NCI-H1436 treated with DMSO at 0.1 percent for 48 hours (cell line): ENCODE data around the gene GNB1.
"Not testable (repeated sequence)": the region's sequence is repeated elsewhere in the genome, so short reads cannot be mapped to it uniquely, and the experiment has no call there.

Experiments used
- DNase-seq: peaks from one replicate; lab custom pipeline; 2025; lab: John Stamatoyannopoulos, UW

GNB1 gene

DNA sequence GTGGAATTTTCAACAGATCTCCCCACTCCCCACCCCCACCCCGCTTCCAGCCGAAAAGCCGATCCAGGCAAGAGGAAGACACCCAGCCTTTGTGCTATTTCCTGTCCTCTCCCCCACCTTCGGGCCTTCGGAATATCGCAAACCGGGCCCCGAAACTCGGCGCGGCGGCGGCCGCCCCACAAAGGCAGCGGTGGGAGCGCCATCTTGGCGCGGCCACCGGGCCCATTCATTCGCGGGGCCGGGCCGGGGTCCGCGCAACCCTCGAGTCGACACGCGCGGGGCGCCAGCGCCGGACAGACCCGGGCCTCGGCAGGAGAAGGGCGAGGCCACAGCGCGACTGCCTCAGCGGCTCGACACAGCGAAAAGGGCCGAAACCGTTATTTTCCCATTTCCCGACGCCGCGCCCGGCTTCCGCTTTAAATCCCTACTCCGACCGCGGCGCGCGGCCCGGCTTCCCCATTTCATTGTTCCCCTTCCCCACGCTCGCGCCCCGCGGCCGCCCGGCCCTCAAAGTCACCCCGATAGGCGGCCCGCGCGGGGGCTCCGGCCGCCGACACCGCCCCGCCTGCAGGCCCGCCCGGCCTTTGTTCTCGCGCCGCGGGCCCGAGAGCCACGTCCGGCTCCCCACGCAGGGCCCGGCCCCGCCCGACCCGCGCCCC lies 911 bp downstream of the GNB1 start:
- no peak for DNase-seq

DNA sequence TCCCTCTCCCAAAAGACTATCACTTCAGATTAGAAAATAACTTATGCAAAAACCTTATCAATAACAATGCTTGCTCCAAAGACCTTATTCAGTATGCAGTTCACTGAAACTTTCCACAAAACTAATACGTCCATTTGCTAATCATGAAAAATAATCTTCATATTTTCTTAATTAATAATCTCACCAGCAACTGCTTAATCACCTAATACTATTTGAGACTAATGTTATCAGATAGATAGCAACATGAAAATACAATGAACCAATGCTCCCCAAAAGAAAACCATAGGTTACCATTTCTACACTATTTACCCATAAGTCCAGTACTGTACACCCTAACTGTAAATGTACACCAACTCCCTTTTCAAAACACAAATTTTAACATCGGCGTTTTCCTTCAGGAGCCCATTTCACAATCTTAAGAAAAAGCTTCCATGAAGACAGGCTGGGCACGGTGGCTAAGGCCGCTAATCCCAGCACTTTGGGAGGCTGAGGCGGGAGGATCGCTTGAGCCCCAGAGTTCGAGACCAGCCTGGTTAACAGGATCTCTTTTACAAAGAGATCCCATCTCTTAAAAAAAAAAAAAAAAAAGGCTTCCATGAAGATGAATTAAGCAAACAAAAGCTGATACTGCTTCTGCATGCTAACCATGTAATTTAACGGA lies 1.7 kb downstream of the GNB1 start:
- no peak for DNase-seq

DNA sequence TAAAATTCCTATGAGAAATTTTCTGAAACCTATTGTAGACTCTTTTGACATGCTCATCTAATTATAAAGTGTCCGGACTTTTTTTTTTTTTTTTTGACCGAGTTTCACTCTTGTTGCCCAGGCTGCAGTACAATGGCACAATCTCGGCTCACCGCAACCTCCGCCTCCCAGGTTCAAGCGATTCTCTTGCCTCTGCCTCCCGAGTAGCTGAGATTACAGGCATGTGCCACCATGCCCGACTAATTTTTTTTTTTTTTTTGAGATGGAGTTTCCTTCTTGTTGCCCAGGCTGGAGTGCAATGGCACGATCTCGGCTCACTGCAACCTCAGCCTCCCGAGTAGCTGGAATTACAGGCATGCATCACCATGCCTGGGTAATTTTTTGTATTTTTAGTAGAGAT lies 7.0 kb downstream of the GNB1 start:
- not testable (repeated sequence) for DNase-seq

DNA sequence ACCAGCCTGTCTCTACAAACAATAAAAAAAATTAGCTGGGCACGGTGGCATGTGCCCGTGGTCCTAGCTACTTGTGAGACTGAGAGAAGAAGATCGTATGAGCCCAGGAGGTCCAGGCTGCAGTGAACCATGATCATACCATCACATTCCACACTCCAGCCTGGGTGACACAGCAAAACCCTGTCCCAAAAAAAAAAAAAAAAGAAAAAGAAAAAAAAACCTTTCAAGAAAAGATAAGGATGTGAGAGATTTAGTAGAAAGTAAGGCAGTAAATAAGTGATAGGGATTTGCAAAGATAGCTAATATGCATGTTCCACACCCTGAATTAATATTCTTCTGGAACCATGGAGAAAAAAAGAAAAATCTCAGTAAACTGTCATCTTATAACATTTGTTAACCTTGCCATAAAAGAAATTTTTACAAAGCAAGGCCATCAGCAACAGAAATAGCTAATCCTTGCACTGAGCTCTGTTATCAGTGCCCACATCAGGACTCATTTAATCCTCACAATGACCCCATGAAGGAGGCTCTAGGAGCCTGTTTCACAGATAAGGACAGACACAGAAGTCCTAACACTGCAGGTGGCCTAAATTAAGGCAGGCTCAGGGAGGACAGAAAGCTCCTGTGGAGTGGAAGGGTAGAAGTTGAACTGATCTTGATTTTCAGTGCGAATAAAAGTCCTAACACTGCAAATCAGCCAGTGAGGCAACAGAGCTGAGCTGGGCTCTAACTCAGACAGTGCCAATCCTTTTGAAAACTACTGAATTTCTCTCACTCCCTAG lies 7.6 kb downstream of the GNB1 start:
- no peak for DNase-seq

DNA sequence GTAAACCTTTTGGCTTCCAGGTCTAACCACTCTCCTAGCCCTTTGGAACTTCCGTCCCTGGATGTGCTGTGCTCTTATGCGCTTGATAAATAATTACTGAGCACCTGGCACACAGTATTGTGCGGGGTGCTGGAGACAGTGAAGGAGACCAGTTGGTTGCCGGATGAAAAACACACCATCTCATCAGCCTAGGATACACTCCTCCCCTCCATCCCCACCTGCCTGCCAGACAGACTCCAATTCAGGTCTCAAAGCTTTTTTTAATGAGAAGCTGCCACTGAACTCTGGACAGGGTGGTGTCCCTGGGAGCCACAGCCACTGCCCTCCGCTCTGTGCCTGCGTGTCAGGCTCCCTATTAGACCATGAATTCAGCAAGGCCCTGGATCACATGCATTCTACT lies 9.2 kb downstream of the GNB1 start:
- DNase-seq: no peak

DNA sequence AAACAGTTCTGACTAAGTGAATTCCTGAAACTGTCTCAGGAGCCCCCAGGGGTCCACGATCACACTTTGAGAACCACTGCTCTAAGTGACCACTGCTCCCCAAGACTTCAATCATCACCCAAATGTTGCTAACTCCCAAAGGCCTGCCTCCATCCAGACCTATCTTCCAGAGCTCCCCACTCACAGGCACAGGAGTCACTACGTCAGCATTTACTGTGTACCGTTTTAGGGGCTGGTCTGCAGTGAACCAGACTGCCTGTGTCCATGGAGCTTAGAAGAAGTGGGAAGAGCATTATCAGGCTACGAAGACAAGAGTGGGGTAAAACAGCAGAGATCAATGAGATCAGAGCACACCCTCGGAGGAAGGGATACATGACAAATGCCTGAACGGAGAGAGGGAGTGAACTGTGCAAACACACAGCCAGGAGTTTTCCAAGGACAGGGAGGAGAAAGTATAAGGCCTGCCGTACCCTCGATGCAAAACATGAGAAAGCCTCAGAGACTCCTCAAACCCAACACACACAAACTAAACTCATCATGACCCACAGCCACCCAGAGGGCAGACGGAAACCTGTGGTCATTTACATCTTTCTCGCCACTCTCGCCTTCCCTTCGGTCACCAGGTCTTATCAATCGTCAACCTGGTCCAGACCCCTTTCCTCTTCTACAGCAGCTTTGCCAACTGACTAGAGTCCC lies 10.1 kb downstream of the GNB1 start:
- DNase-seq: no peak

DNA sequence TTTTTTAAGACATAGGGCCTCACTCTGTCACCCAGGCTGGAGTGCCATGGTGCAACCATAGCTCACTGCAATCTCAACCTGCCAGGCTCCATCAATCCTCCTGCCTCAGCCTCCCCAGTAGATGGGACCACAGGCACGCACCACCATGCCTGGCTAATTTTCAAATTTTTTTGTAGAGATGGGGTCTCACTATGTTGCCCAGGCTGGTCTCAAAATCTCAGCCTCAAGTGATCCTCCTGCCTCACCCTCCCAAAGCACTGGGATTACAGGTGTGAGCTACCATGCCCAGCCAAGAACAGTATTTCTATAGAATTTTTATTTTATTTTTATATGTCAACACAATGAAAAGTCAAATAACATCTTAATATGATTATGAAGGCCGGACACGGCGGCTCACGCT lies 10.9 kb downstream of the GNB1 start:
- DNase-seq: no peak

DNA sequence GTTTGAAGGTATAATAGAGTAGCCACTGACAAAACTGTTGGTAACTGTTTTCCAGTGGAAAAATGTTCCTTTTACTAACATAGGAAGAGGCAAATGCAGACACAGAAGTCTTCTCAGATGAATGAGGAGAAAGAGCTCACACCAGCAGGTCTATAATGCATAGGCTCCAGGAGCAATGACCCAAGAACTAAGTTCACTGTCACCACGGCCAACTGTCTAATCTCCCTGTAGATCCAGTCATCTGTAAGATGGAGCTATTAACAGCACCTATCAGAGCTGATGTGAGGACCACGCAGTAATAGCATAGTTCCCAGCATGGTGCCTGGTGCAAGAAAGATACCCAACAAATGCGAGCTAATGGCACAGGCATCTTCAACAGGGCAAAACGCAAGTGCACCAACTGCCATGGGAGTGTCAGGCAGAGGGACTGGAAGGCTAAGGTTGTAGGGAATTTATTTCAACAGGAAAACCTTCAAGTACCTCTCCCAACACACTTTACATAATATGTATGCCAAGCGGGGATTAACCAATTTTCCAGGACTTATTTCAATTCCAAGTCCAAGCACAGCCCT lies 12.9 kb downstream of the GNB1 start:
- no peak for DNase-seq

DNA sequence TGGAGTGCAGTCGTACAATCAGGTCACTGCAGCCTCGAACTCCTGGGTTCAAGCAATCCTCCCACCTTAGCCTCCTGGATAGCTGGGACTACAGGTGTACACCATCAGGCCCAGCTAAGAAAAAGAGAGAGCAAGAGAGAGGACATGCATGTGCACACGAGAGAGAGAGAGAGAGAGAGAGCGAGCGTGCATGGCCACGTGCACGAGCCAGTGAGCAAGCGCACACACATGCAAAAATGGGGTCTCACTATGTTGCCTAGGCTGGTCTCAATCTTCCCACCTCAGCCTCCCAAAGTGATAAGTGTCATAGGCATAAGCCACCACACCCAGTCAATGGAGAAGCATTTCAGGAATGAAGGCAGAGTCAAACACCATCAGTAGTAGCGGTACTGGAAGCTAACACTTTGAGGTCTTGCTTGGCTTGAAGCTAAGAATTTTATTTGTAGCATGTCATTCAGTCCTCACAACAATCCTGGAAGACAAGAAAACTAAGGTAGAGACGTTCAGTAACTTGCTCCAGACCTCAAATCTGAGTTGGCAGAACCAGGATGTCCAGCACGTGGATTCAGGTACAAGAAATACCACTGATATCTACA lies 14.5 kb downstream of the GNB1 start:
- no peak for DNase-seq

DNA sequence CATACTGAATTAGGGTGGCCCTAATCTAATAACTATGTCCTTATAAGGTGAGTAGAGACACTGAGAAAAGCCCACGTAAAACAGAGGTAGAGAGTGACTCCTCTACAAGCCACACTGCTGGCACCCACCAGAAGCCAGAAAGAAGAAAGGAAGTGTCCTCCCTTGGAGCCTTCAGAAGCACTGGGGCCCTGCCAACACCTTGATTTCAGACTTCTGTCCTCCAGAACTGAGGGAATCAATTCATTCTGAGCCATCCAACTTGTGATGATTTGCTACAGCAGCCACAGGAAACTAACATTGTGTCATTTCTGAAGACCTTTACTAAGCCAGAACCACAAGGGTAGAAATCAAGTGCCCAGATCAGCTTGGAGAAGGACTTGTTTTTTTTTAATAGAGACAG lies 15.0 kb downstream of the GNB1 start:
- no peak for DNase-seq

DNA sequence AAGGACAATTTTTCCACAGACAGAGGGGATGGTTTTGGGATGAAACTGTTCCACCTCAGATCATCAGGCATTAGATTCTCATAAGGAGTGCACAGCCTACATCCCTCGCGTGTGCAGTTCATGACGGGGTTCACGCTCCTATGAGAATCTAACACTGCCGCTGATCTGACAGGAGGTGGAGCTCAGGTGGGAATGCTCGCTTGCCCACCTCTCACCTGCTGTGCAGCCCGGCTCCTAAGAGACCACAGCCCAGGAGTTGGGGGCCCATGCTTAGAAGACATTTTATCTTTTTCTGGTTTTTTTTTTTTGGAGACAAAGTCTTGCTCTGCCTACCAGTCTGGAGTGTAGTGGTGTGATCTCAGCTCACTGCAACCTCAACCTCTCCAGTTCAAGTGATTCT lies 16.0 kb downstream of the GNB1 start:
- DNase-seq: no peak

DNA sequence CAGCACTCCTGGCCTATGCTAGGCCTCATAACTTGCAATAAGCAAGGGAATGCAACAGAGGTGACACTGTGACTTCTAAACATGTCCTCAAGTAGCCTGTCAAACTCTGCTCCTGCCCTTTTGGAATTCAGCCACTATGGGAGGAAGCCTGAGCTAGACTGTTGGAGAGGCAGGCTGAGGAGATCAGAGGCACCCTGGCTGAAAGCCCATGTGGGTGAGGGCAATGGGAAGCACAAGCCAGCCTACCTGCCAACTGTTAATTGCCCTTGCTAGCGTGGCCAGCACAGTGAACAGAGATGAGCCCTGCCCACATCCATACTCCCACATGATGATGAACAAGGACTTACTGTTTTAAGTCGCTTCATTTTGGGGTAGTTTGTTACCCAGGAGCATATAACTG lies 17.7 kb downstream of the GNB1 start:
- DNase-seq: no peak

DNA sequence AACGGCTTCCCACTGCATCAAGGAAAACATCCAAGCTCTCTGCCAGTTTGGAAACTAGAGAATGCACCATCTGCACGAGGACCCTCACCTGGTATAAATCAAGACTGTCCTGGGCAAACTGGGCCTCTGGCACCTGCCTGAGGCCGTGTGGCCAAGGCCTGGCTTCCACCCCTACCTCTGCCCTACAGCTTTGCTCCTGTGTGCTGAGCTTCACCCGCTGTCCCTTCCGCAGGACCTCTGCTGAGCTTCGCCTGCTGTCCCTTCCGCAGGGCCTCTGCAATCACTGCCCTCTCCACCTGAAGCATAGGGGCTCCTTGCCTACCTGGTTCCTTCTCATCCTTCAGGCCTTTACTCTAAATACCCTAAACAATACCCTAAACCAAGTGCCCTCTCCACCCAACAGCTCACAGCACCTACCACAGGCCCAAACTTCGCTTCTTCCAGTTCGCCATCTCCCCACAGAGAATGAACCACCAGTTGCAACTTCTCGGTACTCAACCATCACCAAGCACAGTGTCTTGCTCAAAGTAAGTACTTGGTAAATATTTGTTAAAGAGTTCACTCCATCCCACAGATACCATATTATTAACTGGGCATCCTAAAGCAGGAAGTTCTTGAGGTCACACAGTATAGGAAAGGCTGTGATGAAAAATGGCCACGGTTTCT lies 18.4 kb downstream of the GNB1 start:
- DNase-seq: no peak

DNA sequence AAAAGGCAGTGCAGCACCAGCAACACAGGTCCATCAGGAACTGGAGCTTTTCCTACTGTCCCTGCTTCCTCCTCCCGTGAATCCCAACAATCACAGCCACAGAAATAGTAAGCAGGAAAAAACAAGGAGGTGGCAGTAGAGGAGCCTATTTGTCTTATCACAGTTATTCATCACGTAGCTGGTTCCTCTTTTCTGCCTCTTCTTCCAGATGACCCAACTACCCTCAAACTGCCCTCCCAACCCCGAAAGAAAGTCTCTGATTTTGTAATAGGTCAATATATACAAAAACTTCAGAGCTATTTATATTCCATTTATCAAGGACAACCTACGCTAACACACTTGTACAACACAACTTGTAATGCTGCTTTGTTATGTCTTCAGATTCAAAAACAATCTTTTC lies 21.4 kb downstream of the GNB1 start:
- no peak for DNase-seq

DNA sequence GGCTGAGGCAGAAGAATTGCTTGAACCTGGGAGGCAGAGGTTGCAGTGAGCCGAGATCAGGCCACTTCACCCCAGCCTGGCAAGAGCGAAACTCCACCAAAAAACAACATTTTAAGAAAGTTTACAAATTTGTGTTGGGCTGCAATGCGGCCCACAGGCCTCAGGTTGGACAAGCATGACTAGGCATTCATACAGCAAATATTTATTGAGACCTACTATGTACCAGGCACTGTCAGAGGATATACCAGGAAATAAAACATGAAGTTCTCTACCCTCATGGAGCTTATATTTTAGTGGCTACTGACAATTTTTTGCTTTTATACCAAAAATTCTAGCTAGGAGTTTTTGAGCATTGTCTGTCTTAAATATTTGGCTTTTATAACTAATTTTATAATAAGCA lies 23.7 kb downstream of the GNB1 start:
- DNase-seq: no peak

DNA sequence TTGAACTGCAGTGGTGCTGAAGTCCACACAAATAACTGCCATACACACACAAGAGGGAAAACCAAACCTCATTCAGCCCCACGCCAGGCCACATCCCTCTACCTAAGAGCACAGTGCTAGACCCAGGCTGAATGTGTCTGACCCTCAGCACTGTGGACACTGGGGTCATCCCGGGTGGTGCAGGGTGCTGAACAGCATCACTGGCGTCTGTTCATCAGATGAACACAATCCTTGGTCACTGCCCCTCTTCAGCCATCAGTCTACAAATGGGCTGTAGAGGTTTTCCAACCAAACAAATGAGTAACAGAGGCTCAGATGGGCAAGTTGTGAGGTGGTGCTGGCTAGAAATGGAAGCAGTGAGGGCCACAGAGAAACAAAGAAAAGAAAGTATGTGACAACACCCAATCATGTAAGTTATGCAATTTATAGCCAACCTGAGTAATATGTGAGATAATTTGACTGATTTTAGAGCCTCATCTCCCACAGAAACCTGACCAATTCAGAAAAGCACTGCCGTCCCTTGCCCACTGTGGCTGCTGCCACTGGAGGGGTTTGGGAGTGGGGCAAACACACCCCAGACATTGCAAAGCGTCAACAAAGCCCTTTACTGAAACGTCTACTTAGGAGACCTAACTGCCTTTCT lies 27.9 kb downstream of the GNB1 start:
- DNase-seq: no peak

DNA sequence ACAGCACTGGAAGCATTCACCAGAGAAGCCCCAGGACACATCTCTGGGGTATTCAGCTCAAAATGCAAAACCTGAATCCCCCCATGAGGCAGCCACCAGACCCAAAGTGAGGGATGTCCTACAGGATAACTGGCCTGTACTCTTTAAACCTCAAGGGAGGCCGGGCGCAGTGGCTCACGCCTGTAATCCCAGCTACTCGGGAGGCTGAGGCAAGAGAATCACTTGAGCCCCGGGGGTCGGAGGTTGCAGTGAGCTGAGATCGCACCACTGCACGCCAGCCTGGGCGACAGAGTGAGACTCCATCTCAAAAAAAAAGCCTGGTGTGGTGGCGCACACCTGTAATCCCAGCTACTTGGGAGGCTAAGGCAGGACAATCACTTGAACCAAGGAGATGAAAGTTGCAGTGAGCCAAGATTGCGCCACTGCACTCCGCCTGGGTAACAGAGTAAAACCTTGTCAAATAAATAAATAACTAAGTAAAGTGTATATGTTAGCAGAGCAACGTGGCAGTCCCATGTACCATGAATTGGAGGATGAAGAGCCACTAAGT lies 29.1 kb downstream of the GNB1 start:
- not testable (repeated sequence) for DNase-seq

DNA sequence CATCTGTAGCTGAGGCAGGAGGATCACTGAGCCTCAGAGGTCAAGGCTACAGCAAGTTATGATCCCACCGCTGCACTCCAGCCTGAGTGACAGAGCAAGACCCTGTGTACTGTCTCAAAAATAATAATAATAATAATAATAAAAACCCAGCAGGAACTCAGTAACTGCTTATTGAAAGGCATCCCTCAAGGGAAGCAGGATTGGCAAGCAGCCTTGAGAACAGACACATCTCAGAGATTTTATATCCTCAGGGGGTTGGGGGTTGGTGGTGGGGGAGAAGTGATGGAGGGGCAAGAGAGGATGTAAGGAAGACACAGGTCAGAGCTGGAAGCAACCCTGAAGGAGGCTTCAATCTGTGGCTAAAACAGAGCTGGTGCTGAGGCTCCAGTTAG lies 29.6 kb downstream of the GNB1 start:
- no peak for DNase-seq

DNA sequence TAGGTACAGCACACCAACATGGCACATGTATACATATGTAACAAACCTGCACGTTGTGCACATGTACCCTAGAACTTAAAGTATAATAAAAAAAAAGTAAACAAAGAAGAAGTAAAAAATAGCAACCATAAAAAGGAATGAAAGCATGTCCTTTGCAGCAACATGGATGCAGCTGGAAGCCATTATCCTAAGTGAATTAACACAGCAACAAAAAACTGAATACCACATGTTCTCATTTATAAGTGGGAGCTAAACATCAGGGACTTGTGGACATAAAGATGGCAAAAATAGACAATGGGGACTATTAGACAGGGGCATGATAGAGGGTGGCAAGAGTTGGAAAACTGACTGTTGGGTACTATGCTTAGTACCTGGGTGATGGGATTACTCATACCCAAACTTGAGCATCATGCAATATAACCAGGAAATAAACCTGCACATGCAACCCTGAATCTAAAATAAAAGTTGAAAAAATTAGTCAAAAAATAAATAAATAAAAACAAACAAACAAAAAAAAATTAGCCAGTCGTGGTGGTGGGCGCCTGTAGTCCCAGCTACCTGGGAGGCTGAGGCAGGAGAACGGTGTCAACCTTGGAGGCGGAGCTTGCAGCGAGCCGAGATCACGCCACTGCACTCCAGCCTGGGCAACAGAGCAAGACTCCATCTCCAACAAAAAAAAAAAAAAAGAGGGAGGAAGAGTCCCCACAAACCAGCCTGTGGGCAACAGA lies 30.8 kb downstream of the GNB1 start:
- DNase-seq: not testable (repeated sequence)
